Neutrophil (primary cell): ENCODE results near the gene PLXNB3.

Experiments
- H3K27ac ChIP-seq: fragments of 200-600 bp; sonication (generic); 2 replicates; pipeline ENCODE4 v1.5.1; 2016; ENCODE audit warnings: mild to moderate bottlenecking, moderate library complexity
- H3K27me3 ChIP-seq: fragments of 200-600 bp; sonication (generic); 2 replicates; pipeline ENCODE4 v1.6.0; 2016; ENCODE audit warnings: mild to moderate bottlenecking
- H3K36me3 ChIP-seq: fragments of 200-600 bp; sonication (generic); 2 replicates; pipeline ENCODE4 v1.5.1; 2017
- H3K4me1 ChIP-seq, 2 experiments: fragments of 200-600 bp in 1 of 2; sonication (generic) in 1 of 2; 1 replicate in 1 of 2; 2 replicates in 1 of 2; pipeline versions ENCODE4 v1.5.1 to v1.6.1; 2013 to 2016; ENCODE audit warnings: low read depth in 1 of 2, low read length in 1 of 2, mild to moderate bottlenecking in 1 of 2, moderate library complexity in 1 of 2; ENCODE audit not compliant: control insufficient read depth in 1 of 2, insufficient read depth in 1 of 2
- H3K4me3 ChIP-seq, 2 experiments: fragments of 200-600 bp in 1 of 2; sonication (generic) in 1 of 2; 1 replicate in 1 of 2; 2 replicates in 1 of 2; pipeline ENCODE4 v1.5.1; 2013 to 2016; ENCODE audit warnings: low read depth in 1 of 2, low read length in 1 of 2, mild to moderate bottlenecking in 1 of 2, moderate library complexity in 1 of 2
- H3K9me3 ChIP-seq: fragments of 200-600 bp; sonication (generic); 2 replicates; pipeline ENCODE4 v1.5.1; 2016
- CTCF ChIP-seq: fragments of 200-600 bp; sonication (generic); IDR thresholded peaks from 2 replicates; pipeline ENCODE4 v1.5.1; 2016; ENCODE audit warnings: antibody characterized with exemption

Gene PLXNB3

GRCh38 chrX:153777261-153778090 lies 13.4 kb downstream of the PLXNB3 start:
- no peak for TF ChIP-seq CTCF
- Histone ChIP-seq H3K9me3 (no peaks in the 10 kb centered on the region), H3K4me1 (no peaks in the 10 kb centered on the region), H3K4me3 (no peak overlapping the region), H3K27ac (no peak overlapping the region), H3K36me3 (peaks cover 1% of the 10 kb centered on the region), H3K27me3 (peaks cover 36% of the 10 kb centered on the region)

GRCh38 chrX:153778181-153778580 lies 14.1 kb downstream of the PLXNB3 start:
- H3K36me3 ChIP-seq = peaks cover 6% of the 10 kb centered on the region
- no peaks in the 10 kb centered on the region for H3K9me3 ChIP-seq
- H3K4me3 ChIP-seq = no peak overlapping the region
- no peaks in the 10 kb centered on the region for H3K4me1 ChIP-seq
- no peak for TF ChIP-seq CTCF
- H3K27ac ChIP-seq = no peak overlapping the region
- H3K27me3 ChIP-seq = peaks cover 36% of the 10 kb centered on the region

GRCh38 chrX:153778684-153779101 lies 14.6 kb downstream of the PLXNB3 start:
- H3K9me3 ChIP-seq = no peaks in the 10 kb centered on the region
- TF ChIP-seq CTCF = no peak
- H3K27me3 ChIP-seq = peaks cover 36% of the 10 kb centered on the region
- H3K4me3 ChIP-seq = no peak overlapping the region
- no peak overlapping the region for H3K27ac ChIP-seq
- no peaks in the 10 kb centered on the region for H3K4me1 ChIP-seq
- peaks cover 6% of the 10 kb centered on the region for H3K36me3 ChIP-seq

- H3K27me3 ChIP-seq = peaks cover 36% of the 10 kb centered on the region
- H3K27ac ChIP-seq = no peak overlapping the region
- no peaks in the 10 kb centered on the region for H3K4me1 ChIP-seq
- TF ChIP-seq CTCF = no peak
- H3K9me3 ChIP-seq = no peaks in the 10 kb centered on the region
- peaks cover 19% of the 10 kb centered on the region for H3K36me3 ChIP-seq
- no peak overlapping the region for H3K4me3 ChIP-seq
Measured at GRCh38 chrX:153779891-153780677, 16.0 kb downstream of the PLXNB3 start.

GRCh38 chrX:153780678-153781427 lies 16.8 kb downstream of the PLXNB3 start, which contains the start of gene SRPK3:
TSS of gene SRPK3 (plus strand) at chrX:153781041. CDS start at chrX:153781087, 46 bp downstream.
- H3K36me3 ChIP-seq = peaks cover 27% of the 10 kb centered on the region
- H3K4me1 ChIP-seq = no peaks in the 10 kb centered on the region
- TF ChIP-seq CTCF = no peak

More at GRCh38 chrX:153780678-153781427, 16.8 kb downstream of the PLXNB3 start, which contains the start of gene SRPK3:
- Histone ChIP-seq H3K4me3 (no peak within 1 kb of the TSS), H3K27ac (no peak within 1 kb of the TSS), H3K9me3 (no peaks in the 10 kb centered on the region), H3K27me3 (peaks cover 36% of the 10 kb centered on the region)
